Measurements from ENCODE around the gene CD244. TPM values are rescaled to one million over a fixed set of nuclear protein-coding genes. Genes with fewer than 3 reads are reported as not detected.
A peak's percentile ranks its signal among the peaks of the same experiment; 100 is the strongest.
"Not testable (repeated sequence)": the region's sequence is repeated elsewhere in the genome, so short reads cannot be mapped to it uniquely, and the experiment has no call there.

CD244 gene
- total RNA-seq, 1 donor from 2014 or later, result 0.56 TPM

GRCh38 chr1:160808289-160808688, 54.4 kb downstream of the CD244 start:
- ATAC-seq, result no peak

GRCh38 chr1:160807738-160808137, 54.9 kb downstream of the CD244 start:
- peak; percentile 22 for ATAC-seq

- no peak for ATAC-seq
Observed at GRCh38 chr1:160807247-160807646, 55.4 kb downstream of the CD244 start.

- ATAC-seq, result no peak
Observed at GRCh38 chr1:160806784-160807183, 55.9 kb downstream of the CD244 start.

- ATAC-seq, result no peak
Observed at GRCh38 chr1:160806109-160806665, 56.5 kb downstream of the CD244 start.

- no peak for ATAC-seq
Observed at GRCh38 chr1:160801836-160802580, 60.7 kb downstream of the CD244 start.

- ATAC-seq, result no peak
Observed at GRCh38 chr1:160800645-160801408, 61.9 kb downstream of the CD244 start.

- ATAC-seq, result no peak
Observed at GRCh38 chr1:160800142-160800541, 62.5 kb downstream of the CD244 start.

- ATAC-seq, result no peak
Observed at GRCh38 chr1:160799641-160800040, 63.0 kb downstream of the CD244 start.

- ATAC-seq, result no peak
Observed at GRCh38 chr1:160798439-160798838, 64.2 kb downstream of the CD244 start.

- no peak for ATAC-seq
Observed at GRCh38 chr1:160797861-160798273, 64.8 kb downstream of the CD244 start.

GRCh38 chr1:160797271-160797709, 65.4 kb downstream of the CD244 start:
- no peak for ATAC-seq

- peak; percentile 85 for ATAC-seq
Observed at GRCh38 chr1:160795951-160796383, 66.7 kb downstream of the CD244 start, which contains the start of gene LY9. LY9 (plus strand) TSS chr1:160796174; CDS start chr1:160796188, 14 bp downstream.

- no peak for ATAC-seq
Observed at GRCh38 chr1:160794376-160794775, 68.3 kb downstream of the CD244 start.

- ATAC-seq, result peak; percentile 67
Observed at GRCh38 chr1:160789702-160790611, 72.7 kb downstream of the CD244 start.

GRCh38 chr1:160789051-160789701, 73.5 kb downstream of the CD244 start:
- ATAC-seq, result peak; percentile 47

- not testable (repeated sequence) for ATAC-seq
Observed at GRCh38 chr1:160782988-160783765, 79.5 kb downstream of the CD244 start.

GRCh38 chr1:160781914-160782689, 80.6 kb downstream of the CD244 start:
- peak; percentile 28 for ATAC-seq

GRCh38 chr1:160781186-160781766, 81.4 kb downstream of the CD244 start:
- peak; percentile 84 for ATAC-seq

- ATAC-seq, result peak; percentile 67
Observed at GRCh38 chr1:160780398-160780755, 82.3 kb downstream of the CD244 start.

Data from esophagus mucosa (tissue), 1 donor.